ENCODE results near the gene DYRK1A.

GRCh38 chr21:37548521-37548981 lies 182.0 kb downstream of the DYRK1A start:
- TF ChIP-seq POLR2A (IDR thresholded peaks at IDR 0.05; ENCODE audit: low read length) (no peak), GATA1 (IDR thresholded peaks at IDR 0.05; ENCODE audit: low read depth, low read length) (no peak)

Data from erythroblast (primary cell).